HG03354 (cell line): Measurements from ENCODE around the gene AQP5.
A peak's percentile ranks its signal among the peaks of the same experiment; 100 is the strongest.

Experiments used
- ATAC-seq: cut with Tn5 transposase; IDR thresholded peaks from one replicate; pipeline ENCODE4 v1.9.1; 2021; ENCODE audit warnings: mild to moderate bottlenecking; ENCODE audit not compliant: unreplicated experiment, poor library complexity, severe bottlenecking

Gene AQP5

GRCh38 chr12:49930515-49931288 lies 31.0 kb upstream of the AQP5 start:
- no peak for ATAC-seq

DNA sequence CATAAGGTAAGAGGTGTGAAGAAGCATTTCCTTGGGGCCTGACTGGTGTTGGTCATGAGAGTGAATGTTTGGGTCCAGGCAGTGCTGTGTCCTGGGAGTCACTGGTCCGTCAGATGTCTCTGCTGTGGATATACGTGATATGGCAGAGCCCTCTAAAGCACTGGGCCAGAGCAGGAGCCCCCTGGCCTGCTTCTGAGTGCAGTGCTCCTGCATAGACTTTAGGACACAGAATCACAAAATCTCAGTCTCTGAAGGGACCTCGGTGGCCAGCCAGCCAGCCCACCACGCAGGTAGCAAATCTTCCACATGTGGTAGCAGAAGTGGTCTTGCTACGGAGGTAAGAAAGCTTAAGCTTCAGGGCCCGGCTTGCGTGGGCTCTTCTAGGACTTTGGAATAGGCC lies 29.6 kb upstream of the AQP5 start:
- ATAC-seq = no peak

DNA sequence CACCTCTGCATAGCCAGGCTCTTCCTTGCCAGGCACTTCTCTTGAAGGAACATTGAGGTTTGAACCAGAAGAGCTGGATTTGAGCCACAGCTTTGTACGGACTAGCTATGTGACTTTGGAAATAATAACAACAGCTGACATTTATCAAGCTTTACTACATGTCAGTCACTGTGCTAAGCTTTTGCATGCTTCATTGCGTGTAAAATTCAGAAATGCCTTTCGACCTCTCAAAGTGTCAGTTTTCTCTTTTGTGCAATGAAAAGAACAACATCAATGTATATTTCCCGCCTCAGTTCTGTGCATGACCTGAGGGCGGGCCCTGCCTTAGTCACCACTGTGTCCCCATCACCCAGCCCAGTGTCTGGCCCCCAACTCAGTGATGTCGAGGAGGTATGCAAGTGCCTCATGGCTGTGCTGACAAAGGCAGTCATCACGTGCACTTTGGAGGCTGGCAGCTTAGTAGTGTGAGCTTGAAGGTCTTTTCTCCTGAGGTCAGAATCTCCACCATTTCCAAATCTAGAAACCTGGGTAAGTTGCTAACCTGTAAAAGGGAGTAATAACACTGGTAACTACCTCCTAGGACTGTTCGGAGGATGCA lies 29.0 kb upstream of the AQP5 start:
- ATAC-seq = no peak

DNA sequence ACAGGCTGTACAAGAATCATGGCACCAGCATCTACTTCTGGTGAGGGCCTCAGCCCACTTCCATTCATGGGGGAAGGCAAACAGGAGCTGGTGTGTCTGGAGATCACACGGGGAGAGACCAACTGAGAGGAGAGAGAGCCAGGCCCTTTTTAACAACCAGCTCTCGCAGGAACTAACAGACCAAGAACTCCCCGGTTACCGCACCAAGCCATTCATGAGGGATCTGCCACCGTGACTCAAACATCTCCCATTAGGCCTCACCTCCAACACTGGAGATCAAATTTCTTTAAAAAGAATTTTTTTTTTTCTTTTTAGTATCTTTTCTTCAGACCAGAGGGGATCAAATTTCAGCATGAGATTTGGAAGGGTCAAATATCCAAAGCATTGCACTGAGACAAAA lies 27.9 kb upstream of the AQP5 start:
- no peak for ATAC-seq

DNA sequence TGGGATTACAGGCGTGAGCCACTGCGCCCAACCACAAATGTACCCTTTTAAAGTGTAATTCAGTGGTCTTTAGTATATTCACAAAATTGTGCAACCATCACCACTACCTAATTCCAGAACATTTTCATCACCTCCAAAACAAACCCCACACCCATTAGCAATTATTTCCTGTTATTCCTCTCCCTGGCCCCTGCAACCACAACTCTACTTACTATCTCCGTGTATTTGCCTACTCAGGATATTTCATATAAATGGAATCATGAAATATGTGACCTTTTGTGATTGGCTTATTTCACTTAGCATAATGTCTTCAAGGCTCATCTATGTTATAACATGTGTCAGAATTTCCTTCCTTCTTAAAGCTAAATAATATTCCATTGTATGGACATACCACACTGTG lies 27.2 kb upstream of the AQP5 start:
- ATAC-seq = no peak

GRCh38 chr12:49936925-49937324 lies 24.7 kb upstream of the AQP5 start:
- no peak for ATAC-seq

DNA sequence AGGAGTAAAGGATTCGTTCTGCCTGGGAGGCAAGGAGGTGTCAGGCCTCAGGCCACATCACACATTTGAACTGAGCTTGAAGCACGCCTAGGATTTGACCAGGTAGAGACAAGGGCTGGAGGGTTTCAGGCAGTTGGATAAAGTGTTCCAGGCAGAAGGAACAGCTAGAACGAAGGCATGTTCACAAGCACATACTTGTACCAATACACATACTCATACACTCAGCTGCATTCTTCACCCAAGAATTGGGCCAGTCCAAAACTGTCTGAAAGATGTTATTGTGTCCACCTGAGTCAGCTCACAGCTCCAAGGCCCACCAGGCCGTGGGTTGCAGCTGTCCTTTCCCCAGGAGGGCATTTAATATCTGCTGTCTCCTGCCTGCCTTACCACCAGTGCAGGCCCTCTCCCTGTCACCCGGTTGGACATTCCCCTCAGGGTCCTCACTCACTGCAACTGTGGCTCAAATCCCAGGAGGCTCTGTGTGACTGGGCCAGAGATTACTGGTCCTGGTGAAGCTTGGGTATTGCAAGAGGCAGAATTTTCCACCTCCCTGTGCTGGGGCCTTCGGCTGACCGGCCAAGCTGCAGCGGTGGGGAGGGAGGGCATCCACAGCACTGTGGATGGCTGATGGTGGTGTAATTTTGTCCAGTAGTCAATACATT lies 23.9 kb upstream of the AQP5 start:
- no peak for ATAC-seq

DNA sequence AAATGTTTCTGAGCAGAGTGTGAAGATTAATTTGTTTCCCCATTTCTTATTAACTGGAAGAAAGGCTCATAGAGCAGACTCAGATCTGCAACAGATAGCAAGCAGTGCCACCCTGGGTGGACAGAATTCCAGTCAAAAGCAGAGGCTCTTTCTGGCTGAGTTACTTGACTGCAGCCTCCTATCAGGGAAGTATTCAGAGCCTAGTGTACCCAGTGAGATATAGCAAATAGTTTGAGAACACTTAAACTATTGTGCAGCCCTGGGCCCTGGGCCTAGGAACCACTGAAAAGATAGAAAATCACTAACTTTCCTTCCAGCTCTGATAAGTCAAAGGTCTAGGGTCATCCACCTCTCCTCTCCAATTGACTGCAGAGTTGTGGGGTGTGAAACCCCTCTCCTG lies 22.4 kb upstream of the AQP5 start:
- ATAC-seq = no peak

DNA sequence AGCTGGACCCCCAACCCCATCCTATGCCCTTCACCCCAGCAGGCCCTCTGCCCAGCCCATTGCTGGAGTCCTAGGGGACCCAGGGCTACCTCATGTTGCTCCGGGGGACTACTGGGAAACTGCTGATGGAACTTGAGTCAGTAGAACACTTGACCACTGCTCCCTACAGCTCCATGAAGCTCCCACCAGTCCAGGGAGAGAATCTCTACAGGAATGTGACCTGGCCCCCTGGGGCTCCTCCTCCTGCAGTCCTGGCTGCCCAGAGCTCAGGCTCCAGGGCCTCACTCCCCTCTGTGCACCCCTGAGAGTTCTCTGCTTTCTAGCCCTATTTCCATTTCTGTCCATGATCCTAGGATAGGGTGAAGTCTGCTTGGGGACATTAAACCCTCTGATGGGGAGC lies 22.0 kb upstream of the AQP5 start:
- no peak for ATAC-seq

- ATAC-seq = no peak
These were observed 19.8 kb upstream of the AQP5 start for GRCh38 chr12:49941556-49942511.

GRCh38 chr12:49942512-49942893 lies 19.2 kb upstream of the AQP5 start:
- ATAC-seq = no peak

DNA sequence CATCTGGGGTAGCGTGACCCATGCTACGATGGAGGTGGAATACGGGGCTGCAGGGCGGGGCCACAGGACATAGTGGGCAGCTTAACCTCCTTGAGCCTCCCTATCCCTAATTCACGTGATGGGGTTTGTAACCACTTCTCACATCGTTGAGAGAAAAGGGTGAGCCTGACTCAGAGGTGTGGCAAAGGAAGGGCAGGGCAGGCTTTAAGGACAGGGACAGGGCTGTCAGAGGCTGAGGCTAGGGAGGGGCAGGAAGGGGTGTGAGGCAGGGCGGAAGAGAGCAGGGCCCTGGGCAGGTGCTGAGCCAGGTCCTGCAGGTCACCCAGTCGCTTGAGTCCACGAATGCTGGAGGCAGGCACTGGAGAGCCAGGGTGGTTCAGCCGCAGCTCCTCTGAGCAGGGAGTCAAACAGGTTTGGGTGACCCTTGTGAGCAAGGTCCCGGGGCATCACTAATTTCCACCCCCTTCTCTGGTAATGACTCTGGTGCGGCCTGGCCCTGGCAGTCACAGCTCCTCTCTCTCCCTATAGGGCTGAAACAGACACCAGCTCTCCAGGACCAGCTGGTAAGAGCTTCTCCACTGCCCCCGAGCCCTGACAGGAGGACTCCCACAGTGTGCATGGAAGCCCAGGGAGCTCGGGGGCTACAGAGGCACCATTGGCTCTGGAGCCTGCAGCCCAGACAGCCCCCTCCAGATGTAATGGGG lies 18.6 kb upstream of the AQP5 start:
- no peak for ATAC-seq

- ATAC-seq = no peak
These were observed 18.1 kb upstream of the AQP5 start for GRCh38 chr12:49943625-49943960.

DNA sequence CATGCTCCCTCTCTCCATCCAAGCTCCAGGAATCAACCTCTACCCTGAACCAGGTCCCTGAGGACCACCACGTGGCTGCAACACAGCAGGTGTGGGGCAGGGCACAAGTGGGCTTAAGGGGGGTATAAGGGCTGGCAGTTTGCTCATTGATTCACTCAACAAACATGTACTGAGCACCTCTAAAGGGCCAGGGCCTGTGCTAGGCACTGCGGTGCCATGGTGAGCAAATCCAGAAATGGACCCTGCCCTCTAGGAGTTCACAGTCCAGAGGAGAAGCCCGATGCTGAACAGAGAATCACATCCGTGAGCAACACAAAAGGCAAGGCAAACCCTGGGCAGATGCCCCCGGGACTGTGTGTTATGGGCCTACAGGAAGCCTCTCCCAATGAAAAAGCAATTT lies 17.6 kb upstream of the AQP5 start:
- ATAC-seq = no peak

GRCh38 chr12:49944718-49945117 lies 17.0 kb upstream of the AQP5 start:
- no peak for ATAC-seq

- peak; percentile 83 for ATAC-seq
These were observed 16.1 kb upstream of the AQP5 start for GRCh38 chr12:49945394-49946080.

GRCh38 chr12:49946086-49946485 lies 15.6 kb upstream of the AQP5 start:
- ATAC-seq = no peak

- ATAC-seq = no peak
These were observed 15.2 kb upstream of the AQP5 start for GRCh38 chr12:49946497-49946896.

DNA sequence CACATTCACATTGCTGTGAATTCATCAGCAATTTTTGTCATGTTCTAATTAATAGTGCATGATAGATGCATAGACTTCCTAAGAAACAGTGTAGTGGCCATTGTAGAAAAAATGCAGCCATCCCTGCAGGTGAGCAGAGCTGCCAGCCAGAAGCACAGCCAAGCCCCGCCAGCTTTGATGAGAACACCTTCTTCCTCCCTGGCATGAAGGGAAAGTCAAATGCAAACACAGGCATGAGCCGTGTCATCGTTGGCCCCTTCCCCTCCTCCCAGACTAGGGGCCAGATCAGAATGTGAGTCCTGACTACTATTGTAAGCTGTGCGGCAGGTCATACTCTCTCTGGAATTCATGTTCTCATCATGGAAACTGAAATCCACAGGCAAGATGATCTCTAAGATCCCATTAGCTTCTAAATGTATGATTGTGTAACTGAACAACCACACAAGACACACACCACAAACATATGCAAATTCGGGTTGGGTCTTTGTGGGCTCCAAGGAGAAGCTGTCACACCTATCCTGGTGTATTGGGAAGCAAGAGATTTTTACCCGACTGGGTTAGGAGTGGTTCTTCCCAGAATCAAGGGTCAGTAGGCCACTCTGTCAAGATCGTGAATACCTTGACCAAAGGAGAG lies 14.0 kb upstream of the AQP5 start:
- ATAC-seq = no peak
